ENCODE data around the gene PERM1.
A peak's percentile ranks its signal among the peaks of the same experiment; 100 is the strongest.

PERM1 gene

DNA sequence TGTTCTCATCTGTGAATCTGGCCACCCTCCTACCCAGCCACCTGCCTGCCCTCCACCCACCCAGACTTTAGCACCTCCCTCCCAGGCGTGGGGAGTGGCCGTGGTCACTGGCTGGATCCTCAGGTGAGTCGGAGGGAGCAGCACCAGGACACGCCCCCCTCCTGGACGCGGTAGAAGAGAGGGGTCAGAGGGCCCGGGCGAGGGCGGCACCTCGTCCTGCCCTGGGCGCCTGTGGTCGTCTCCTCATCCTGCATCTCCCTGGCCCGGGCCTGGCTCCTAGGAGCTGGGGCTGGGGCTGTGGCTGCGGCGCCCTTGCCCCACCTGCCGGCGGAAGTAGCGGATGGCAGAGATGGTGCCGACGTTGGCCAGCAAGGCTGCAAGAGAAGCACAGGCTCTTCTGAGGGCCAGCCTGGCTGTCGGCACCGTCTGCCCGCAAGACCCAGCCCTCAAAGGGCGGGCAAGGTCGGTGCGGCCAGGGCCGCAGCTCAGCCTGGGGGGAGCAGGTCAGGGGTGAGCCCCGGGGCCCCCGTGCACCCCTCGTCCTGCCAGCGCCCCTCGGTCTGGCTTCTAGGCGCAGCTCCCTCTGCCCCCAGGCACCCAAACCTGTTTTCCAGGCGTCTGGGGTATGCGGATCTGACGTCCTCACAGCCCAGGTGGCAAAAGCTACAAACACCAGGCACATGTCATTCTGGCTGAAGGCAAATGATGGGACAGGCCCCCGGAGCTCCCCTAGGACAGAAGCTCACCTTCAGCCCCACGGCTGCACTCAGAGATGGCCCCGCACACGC is 5.8 kb downstream of the PERM1 start:
- peak; percentile 72 to 80 for DNase-seq

DNA sequence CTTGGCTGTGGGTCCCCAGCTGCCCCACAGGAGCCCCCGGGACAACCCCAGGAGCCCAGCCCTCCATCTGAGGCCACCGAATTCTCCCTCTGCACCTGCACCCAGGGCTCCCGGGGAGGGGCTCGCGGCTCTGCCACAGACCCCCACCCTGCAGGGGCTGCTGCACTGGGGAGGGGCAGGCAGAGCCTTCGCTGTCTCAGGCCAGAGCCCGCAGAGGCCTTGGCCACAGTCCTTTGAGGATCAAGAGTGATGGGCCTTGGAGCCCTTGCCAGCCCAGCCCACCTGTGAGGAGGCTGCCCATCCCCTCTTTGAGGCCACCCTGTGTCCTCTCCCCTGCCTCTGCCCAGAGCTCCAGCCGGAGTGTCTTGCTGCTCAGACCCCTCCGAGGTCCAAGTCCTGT is 6.5 kb downstream of the PERM1 start:
- DNase-seq, result no peak

DNA sequence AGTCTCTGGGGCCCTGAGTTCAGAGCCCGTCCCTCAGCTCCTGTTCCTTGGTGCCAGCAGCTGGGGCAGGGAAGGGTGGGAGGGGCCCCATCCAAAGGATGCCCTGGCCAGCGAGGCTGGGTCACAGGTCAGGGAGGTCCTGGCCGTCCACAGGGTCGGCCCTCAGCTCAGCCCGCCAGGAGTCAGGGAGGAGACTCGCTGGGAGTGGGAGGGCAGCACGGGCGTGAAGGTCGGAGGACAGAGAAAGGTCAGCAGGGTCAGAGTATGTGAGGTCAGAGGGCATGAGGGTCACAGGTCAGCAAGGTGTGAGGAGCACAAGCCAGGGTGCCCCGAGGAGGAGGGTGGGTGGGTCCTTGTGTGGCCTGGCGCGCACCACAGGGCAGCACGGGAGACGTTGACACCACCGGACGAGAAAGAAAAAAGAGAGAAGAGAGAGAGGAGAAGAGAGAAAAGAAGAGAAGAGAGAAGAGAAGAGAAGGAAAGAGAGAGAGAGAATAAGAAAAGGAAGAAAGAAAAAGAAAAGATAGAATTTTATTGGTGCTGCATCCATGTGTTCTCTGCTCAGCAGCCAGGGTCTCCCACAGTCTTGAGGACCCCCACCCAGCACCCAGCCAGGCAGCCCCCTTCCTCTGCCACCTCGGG is 7.1 kb downstream of the PERM1 start:
- DNase-seq, result no peak

DNA sequence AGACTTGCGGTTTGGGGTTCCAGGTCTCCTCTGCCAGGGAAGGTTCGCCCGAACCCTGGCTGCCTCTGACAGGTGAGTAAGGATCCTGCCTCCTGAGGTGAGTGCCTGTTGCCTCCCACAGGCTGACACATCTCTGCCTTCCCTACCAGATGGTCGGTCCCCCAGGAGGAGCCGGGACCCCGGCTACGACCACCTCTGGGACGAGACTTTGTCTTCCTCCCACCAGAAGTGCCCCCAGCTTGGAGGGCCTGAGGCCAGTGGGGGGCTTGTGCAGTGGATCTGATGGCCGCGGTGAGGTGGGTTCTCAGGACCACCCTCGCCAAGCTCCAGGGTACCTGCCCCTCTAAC is 7.6 kb downstream of the PERM1 start:
- no peak for DNase-seq

DNA sequence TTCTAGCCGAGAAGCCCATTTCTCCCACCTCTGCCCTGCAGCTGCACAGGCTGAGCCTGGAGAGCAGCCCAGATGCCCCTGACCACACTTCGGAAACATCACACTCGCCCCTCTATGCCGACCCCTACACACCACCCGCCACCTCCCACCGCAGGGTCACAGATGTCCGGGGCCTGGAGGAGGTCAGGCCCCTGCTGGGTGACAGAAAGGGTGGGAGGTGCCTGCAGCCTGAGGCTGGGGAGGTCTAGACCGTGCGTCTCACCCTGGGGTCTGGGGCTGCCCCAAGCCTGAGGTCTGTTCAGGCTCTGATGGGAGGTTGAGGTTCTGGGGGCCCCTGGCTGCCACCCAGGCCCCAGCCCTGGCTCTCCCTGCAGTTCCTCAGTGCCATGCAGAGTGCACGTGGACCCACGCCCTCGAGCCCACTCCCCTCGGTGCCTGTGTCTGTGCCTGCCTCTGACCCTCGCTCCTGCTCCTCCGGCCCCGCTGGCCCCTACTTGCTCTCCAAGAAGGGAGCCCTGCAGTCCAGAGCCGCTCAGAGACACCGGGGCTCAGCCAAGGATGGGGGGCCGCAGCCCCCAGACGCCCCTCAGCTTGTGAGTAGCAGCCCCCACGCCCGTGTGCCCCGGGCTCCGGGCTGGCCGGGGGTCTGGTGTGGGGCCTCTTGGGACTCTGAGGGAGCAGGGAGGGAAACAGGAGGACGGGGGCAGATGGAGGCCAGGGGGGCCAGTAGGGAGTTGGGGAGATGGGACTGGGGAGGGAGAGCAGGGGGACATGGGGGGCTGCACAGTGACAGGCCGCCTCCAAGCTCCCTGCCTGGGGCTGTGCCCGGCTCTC is 8.2 kb downstream of the PERM1 start:
- no peak for DNase-seq

DNA sequence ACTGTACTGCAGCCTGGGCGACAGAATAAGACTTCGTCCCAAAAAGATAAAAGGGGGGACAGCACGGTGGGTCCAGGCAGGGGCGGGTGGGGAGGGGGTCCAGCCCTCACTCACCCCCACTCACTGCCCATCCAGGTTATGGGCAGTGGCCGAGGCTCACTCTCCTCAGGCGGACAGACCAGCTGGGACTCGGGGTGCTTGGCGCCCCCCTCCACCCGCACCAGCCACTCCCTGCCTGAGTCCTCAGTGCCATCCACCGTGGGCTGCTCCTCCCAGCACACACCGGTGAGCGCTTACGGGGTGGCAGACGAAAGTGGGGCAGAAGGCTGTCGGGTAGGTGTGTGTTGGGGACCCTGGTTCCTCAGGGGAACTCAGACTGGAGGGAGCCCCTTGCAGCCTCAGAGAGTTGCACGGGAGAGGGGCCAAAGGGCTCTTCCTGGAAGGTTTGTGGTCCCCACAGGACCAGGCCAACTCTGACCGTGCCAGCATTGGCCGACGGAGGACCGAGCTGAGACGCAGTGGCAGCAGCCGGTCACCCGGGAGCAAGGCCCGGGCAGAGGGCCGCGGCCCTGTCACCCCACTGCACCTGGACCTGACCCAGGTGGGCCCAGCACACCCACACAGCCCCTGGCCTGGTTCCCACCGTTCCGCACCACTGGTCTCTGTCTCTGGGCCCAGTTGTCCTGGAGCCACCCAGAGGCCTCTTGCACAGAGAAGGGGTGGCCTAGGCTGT is 9.0 kb downstream of the PERM1 start:
- no peak for DNase-seq

DNA sequence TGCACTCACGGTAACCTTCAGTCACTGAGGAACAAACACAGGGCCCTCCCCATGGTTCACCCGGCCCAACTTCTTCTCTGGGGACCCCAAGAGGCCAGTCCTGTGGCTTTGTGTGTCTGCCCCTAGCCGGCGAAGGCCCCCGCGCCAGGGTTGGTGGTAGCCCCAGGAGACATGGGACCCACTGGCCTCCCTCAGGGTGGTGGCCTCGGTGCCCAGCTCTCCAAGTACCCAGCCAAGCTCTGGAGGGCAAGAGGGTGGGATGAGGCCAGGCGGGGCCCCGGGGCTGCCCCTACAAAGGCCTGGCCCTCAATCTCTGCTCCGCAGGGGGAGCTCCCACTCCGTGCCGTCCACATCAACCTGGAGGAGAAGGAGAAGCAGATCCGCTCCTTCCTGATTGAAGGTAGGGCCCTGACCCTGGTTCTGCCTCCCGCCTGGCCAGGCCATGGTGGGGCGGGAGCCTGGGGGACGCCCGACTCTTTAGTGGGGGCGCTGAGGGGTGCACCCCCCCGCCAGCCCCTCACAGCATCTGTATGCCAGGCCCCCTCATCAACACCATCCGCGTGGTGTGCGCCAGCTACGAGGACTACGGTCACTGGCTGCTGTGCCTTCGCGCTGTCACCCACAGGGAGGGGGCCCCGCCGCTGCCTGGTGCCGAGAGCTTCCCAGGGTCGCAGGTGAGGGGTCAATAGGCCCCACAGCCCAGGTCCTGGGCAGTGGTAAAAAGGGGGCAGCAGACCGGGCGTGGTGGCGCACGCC is 10.0 kb downstream of the PERM1 start:
- no peak for DNase-seq

DNA sequence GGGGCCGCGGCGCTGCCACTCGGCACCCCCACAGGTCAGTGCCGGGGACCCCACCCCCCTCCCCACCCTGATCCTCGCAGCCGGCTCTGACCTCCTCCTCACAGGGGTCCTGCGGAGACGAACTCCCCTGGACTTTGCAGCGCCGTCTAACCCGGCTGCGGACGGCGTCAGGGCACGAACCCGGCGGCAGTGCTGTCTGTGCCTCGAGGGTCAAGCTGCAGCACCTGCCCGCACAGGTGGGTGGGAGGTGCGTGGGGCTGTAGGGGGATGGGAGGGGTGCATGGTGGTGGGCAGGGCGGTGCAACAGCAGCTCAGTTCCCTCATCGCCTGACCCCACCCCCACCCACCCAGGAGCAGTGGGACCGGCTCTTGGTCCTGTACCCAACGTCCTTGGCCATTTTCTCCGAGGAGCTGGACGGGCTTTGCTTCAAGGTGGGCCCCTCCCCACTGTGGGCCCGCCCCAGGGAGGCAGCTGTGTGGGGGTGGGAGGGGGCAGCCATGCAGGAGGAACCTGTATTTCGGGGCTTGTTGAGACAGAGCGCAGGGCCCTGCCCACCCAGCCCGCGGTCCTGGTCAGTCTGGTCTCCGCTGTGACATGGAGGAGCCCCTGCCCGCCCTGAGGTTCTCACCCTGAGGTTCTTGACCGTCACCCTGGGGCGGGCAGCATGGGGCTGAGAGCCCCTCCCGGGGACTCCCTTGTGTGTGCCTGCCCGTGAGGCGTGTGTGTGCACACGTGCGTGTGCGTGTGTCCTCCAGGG is 10.7 kb downstream of the PERM1 start:
- no peak for DNase-seq

DNA sequence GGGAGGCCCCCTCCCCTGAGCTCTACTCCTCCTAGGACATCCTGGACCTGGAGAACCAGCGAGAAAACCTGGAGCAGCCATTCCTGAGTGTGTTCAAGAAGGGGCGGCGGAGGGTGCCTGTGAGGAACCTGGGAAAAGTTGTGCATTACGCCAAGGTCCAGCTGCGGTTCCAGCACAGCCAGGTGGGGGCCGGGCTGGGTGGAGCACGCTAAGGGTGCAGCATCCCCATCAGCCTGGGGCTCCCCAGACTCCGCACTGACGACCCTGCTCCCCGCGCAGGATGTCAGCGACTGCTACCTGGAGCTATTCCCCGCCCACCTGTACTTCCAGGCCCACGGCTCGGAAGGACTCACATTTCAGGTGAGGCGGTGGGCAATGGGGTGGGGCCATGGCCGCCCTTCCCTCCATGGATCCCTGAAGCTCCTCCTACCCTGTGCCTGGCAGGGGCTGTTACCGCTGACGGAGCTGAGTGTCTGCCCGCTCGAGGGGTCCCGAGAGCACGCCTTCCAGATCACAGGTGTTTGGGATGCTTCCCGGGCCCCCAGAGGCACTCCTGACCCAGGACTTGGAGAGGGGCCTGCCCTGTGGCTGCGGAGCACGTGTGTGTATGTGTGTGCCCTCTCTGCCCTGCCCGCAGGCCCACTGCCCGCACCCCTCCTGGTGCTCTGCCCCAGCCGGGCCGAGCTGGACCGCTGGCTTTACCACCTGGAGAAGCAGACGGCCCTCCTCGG is 11.5 kb downstream of the PERM1 start:
- no peak for DNase-seq

DNA sequence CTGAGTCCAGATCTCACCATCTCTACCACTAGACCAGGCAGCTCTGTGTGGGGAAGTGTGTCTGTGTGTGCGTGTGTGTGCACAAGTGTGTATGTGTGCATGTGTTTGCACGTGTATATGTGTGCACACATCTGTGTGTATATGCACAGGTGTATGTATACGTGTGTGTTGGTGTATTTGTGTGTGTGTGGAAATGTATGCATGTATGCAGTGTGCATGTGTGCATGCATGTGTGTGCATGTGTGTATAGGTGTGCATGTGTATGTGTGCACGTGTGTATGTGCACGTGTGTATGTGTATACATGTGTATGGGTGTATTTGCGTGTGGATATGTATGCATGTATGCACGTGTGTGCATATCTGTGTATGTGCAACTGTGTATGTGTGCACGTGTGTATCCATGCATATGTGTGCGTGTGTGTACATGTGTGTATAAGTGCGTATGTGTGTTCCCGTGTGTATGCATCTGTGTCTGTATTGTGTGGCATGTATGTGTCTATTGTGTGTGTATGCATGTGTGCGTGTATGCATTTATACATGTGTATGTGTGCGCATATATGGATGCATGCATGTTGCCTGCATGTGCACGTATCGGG is 12.5 kb downstream of the PERM1 start:
- DNase-seq, result no peak

DNA sequence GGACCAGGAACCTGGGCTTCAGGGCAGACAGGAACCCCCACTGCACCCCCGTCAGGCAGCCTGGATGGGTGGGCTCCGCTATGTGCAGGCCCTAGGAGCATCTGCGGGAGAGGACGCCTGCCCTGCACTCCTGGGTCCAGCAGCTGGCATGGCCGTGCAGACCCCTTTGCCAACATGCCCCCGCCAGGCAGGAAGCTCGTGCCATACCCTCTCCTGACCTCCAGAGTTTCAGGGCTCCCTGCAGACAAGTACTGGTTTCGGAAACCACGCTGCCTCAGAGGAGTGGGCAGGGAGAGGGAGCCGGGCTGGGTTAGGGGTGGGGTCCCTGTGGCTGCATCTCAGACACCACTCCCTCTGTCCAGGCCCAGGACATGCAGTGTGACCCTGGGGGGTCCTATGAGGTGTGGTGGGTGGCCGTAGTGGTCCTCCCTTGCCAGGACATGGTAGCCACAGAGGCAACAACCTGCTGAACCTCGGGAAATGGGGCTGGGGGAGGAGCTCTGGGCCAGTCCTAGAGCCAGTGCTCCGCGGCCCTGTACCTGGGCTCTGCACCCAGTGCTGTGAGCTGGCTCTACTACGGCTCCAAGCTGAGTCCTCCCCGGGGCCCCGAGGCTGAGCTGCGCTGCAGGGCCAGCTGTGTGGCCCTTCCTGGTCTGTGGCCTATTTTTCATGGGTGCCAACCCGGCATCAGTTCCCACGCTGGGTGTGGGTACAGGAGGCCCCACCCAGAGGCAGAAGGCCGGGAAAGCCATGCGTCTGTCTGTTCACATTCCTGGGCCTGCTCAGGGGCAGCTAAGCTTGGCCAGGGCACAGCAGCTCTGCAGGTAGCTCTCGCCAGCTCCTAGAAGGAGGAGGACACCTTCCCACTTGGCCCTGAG is 14.2 kb downstream of the PERM1 start:
- no peak for DNase-seq

DNA sequence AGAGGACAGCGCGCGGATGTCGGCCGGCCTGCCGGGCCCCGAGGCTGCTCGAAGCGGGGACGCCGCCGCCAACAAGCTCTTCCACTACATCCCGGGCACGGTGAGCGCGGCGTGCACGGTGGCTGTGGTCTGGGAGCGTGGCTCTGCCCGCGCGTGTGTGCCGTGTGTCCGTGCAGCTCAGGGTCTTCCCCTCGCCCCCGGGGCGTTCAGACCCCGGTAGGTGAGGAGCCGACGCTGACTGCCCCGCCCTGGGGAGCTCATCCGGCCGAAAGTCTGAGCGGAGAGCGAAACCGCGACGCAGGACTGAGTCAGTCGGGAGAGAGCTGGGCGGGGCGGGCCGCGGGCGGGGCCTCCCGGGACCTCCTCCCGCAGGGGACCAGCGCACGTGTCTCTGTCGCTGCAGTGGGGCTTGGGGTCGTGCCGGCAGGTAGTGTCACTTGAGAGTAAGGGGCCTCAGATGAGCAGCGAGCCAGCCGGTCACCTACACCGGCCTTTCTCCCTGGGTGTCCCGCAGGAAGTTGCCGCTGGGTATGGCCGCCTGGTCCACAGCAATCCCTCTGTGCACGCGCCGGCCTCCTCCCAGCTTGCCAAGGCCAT is 15.1 kb downstream of the PERM1 start:
- DNase-seq, result no peak

DNA sequence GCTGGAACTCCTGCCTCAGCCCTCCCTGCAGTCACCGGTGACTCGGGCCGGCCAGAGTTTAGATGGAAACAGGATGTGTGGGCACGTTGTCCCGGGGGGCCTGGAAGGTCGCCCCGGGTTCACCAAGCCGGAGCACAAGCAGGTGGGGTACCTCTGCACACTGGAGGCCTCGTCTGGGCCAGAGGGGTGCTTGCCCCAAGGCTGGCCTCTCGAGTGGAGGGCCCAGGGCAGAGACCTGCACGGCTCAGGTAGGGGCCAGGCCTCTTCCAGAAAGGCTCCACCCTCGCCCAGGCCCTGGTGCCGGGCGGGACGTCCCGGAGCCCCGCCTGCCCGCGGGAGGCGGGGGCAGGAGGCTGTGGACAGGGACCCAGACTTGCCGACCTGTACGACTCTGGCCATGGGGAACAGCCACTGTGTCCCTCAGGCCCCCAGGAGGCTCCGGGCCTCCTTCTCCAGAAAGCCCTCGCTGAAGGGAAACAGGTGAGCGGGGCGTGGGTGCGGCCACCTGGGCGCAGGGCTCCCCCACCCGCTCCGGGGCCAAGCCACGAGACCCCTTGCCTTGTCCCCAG is 15.7 kb downstream of the PERM1 start, which contains the start of gene PLEKHN1:
TSS of gene PLEKHN1 (plus strand) at position 348 of the 569 bp plus-strand sequence. CDS start at position 398, 50 bp downstream.
- DNase-seq, result no peak

DNA sequence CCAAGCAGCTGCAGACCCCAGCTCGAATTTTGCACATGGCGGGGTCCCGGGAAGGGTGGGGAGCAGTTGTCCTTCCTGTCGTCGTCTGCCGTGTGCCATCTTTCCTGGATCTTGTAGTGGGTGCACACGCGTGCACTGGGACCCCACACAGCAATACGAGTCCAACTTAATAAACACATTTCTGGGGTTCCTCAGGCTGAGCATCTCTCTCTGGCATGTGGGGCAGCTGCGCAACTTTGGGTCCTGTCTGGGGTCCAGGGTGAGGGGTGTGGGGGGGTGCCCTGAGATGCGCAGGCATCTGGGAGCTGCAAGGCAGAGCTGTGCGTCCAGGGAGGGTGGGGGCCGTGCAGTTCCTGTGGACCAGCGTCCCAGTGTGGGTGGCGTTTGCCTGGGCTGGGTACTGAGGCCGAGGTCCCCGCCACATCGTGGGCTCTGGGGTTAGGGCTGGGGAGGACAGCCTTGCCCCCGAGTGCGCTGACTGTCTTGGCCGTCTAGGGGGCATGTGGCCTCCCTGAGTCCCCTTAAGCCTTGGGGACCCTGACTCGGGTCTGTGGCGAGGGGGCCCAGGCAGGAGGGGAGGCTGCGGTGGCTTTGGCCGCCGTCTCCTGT is 16.3 kb downstream of the PERM1 start:
- DNase-seq, result no peak

DNA sequence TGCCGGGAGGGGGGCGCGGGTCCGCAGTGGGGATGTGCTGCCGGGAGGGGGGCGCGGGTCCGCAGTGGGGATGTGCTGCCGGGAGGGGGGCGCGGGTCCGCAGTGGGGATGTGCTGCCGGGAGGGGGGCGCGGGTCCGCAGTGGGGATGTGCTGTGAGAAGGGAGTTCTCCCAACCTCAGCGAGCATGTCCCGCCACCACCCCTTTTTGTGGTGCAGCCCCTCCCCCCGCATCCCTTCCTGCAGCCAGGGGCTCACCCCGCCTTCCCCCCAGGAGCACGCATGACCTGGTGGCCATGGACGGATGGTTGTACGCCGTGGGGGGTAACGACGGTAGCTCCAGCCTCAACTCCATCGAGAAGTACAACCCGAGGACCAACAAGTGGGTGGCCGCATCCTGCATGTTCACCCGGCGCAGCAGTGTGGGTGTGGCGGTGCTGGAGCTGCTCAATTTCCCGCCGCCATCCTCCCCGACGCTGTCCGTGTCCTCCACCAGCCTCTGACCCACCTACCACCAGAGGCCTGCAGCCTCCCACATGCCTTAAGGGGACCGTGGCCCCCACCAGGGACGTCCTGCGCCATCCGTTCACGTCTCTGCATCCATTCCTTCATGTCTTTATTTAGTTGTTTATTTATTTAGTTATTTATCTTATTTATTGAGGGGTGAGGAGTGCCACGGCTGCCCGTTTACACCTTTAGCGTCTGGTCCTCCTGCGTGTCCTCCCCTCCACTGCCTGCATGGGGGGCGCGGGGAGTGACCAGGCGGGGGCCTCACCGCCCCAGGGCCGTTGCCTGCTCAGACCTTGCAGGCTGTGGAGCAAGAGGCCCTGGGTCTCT is 17.0 kb downstream of the PERM1 start:
- DNase-seq, result no peak

DNA sequence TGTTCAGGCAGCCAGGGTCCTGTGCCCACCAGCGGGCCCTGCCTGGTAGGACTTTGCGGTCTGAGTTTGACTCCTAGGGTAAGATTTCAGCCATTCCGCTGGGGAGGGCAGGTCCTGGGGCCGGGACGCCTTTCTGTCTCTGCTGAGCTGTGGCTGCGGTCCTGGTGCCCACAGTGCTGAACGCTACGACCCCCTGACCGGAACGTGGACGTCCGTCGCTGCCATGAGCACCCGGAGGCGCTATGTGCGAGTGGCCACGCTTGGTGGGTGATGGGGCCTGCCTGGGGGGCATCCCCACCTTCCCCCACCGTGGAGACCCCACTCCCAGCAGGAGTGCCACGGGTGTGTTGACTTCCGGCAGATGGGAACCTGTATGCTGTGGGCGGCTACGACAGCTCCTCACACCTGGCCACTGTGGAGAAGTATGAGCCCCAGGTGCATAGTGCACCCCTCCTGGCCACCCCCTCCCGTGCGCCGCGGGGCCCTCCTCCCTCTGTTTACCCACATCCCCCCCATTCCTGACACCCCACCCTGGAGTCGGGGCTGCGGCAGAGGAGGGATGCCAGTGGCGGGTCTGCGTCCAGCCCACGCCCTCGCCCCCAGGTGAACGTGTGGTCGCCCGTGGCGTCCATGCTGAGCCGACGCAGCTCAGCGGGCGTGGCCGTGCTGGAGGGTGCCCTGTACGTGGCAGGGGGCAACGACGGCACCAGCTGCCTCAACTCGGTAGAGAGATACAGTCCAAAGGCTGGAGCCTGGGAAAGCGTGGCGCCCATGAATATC is 18.0 kb downstream of the PERM1 start:
- DNase-seq, result no peak

All from NCI-H1930 (cell line).